Activated CD8-positive, alpha-beta T cell treated with anti-CD3 and anti-CD28 coated beads, Interleukin-2, amount 10 ng/mL, durations not matched to agents 7 days and 5 days (primary cell): ENCODE data around the gene ATP5F1E. TPM values are rescaled to one million over a fixed set of nuclear protein-coding genes. Genes with fewer than 3 reads are reported as not detected.
A peak's percentile ranks its signal among the peaks of the same experiment; 100 is the strongest.

Experiments used
- ATAC-seq: fragments of 150-1000 bp; cut with Tn5 transposase; one replicate; pipeline ENCODE4 v1.10.0; 2021; ENCODE audit warnings: moderate library complexity
- CTCF ChIA-PET: fragments of 350-600 bp; sonication (Branson Sonifier 250); formaldehyde crosslinking; loops from one replicate; lab custom pipeline; 2021; ENCODE audit warnings: antibody characterized with exemption; lab: Charles Lee
- POLR2A ChIA-PET: fragments of 350-600 bp; sonication (Branson Sonifier 250); formaldehyde crosslinking; loops from one replicate; lab custom pipeline; 2021; ENCODE audit warnings: antibody characterized with exemption; lab: Charles Lee
- DNase-seq: peaks from one replicate; pipeline ENCODE4 v3.0.0-alpha.2; 2020
- H3K27ac Mint-ChIP-seq: one replicate; pipeline ENCODE4 v1.8.0; 2021; ENCODE audit warnings: mild to moderate bottlenecking, mixed read lengths
- H3K27me3 Mint-ChIP-seq: one replicate; pipeline ENCODE4 v1.8.0; 2021; ENCODE audit warnings: low read depth, mixed read lengths
- H3K36me3 Mint-ChIP-seq: one replicate; pipeline ENCODE4 v1.8.0; 2021; ENCODE audit warnings: low read depth, mixed read lengths
- H3K4me1 Mint-ChIP-seq: one replicate; pipeline ENCODE4 v1.8.0; 2021; ENCODE audit warnings: low read depth, mixed read lengths
- H3K4me3 Mint-ChIP-seq: one replicate; pipeline ENCODE4 v1.8.0; 2021; ENCODE audit warnings: mild to moderate bottlenecking, mixed read lengths
- H3K9me3 Mint-ChIP-seq: one replicate; pipeline ENCODE4 v1.8.0; 2022; ENCODE audit warnings: mixed read lengths; ENCODE audit not compliant: insufficient read depth
- total RNA-seq, 2 experiments: library from RNA; stranded (reverse); gene quantifications; one replicate each; pipeline ENCODE4 v1.2.3, GENCODE V29; 2021

Gene ATP5F1E
- total RNA-seq, 2 experiments from 2014 or later = 97.8 to 98.8 TPM

- ChIA-PET POLR2A (interaction anchor here (0.9 kb wide), 1 partner anchor 369 kb away, joined by 4 read pairs; no protein-coding TSS in a partner anchor), CTCF (no interaction called here)
Observed at GRCh38 chr20:59020938-59021551, 11.1 kb downstream of the ATP5F1E start.

GRCh38 chr20:59019217-59019616 is 12.9 kb downstream of the ATP5F1E start, which contains the start of gene TUBB1:
Gene TUBB1, plus strand, starts transcription at chr20:59019429. Its CDS starts 94 bp downstream, at chr20:59019523.
- ChIA-PET CTCF (no interaction called here), POLR2A (no interaction called here)
- DNase-seq = no peak
- H3K9me3 Mint-ChIP-seq = no peaks in the 10 kb centered on the region
- no peaks in the 10 kb centered on the region for H3K27me3 Mint-ChIP-seq
- H3K4me1 Mint-ChIP-seq = peaks cover 26% of the 10 kb centered on the region
- H3K36me3 Mint-ChIP-seq = peaks cover 19% of the 10 kb centered on the region
- H3K4me3 Mint-ChIP-seq = no peak within 1 kb of the TSS
- ATAC-seq = no peak
- no peak within 1 kb of the TSS for H3K27ac Mint-ChIP-seq

More at GRCh38 chr20:59020938-59021551, 11.1 kb downstream of the ATP5F1E start:
- ATAC-seq (no peak), DNase-seq (no peak)
- Mint-ChIP-seq H3K4me3 (no peak overlapping the region), H3K36me3 (peaks cover 31% of the 10 kb centered on the region), H3K4me1 (peaks cover 22% of the 10 kb centered on the region), H3K9me3 (no peaks in the 10 kb centered on the region), H3K27ac (no peak overlapping the region), H3K27me3 (no peaks in the 10 kb centered on the region)

- Mint-ChIP-seq H3K27me3 (no peaks in the 10 kb centered on the region), H3K36me3 (peaks cover 15% of the 10 kb centered on the region), H3K9me3 (no peaks in the 10 kb centered on the region), H3K4me3 (no peak overlapping the region), H3K27ac (no peak overlapping the region), H3K4me1 (peaks cover 30% of the 10 kb centered on the region)
- ATAC-seq (no peak), DNase-seq (no peak)
- ChIA-PET POLR2A (no interaction called here), CTCF (no interaction called here)
Observed at GRCh38 chr20:59018817-59019216, 13.3 kb downstream of the ATP5F1E start.

- ATAC-seq (no peak), DNase-seq (no peak)
- H3K27ac Mint-ChIP-seq = peak overlapping the region; percentile 55
- POLR2A ChIA-PET = interaction anchor here (0.7 to 1.0 kb wide), 3 partner anchors 15 to 1594 kb away, joined by 3 read pairs; partner anchors contain the start of gene ATP5F1E
- H3K27me3 Mint-ChIP-seq = no peaks in the 10 kb centered on the region
- CTCF ChIA-PET = interaction anchor here (0.7 to 1.5 kb wide), 4 partner anchors 9 to 204 kb away, joined by 3 to 4 read pairs (median 3); no protein-coding TSS in a partner anchor
- H3K36me3 Mint-ChIP-seq = peaks cover 7% of the 10 kb centered on the region
- H3K4me3 Mint-ChIP-seq = no peak overlapping the region
- peaks cover 40% of the 10 kb centered on the region for H3K4me1 Mint-ChIP-seq
- H3K9me3 Mint-ChIP-seq = no peaks in the 10 kb centered on the region
Observed at GRCh38 chr20:59017493-59018231, 14.5 kb downstream of the ATP5F1E start.

GRCh38 chr20:59016795-59017492 is 15.2 kb downstream of the ATP5F1E start:
- H3K9me3 Mint-ChIP-seq = no peaks in the 10 kb centered on the region
- ATAC-seq (peak; percentile 28), DNase-seq (no peak)
- H3K4me1 Mint-ChIP-seq = peaks cover 47% of the 10 kb centered on the region
- H3K36me3 Mint-ChIP-seq = peaks cover 2% of the 10 kb centered on the region
- ChIA-PET CTCF (interaction anchor here (0.9 to 1.5 kb wide), 3 partner anchors 10 to 205 kb away, joined by 3 to 4 read pairs (median 3); no protein-coding TSS in a partner anchor), POLR2A (interaction anchor here (0.6 to 1.0 kb wide), 4 partner anchors 14 to 1594 kb away, joined by 3 read pairs; partner anchors contain the start of gene ATP5F1E)
- H3K27ac Mint-ChIP-seq = peak overlapping the region; percentile 55
- no peak overlapping the region for H3K4me3 Mint-ChIP-seq
- H3K27me3 Mint-ChIP-seq = no peaks in the 10 kb centered on the region

GRCh38 chr20:59015812-59016711 is 16.1 kb downstream of the ATP5F1E start:
- CTCF ChIA-PET = interaction anchor here (1.5 kb wide), 1 partner anchor 206 kb away, joined by 3 read pairs; no protein-coding TSS in a partner anchor
- H3K27ac Mint-ChIP-seq = peak overlapping the region; percentile 50
- POLR2A ChIA-PET = interaction anchor here (0.6 to 0.9 kb wide), 2 partner anchors 10 to 15 kb away, joined by 3 to 4 read pairs; no protein-coding TSS in a partner anchor

GRCh38 chr20:59015411-59015810 is 16.7 kb downstream of the ATP5F1E start:
- H3K36me3 Mint-ChIP-seq = peaks cover 2% of the 10 kb centered on the region
- no peaks in the 10 kb centered on the region for H3K27me3 Mint-ChIP-seq
- no peak for ATAC-seq
- ChIA-PET CTCF (no interaction called here), POLR2A (interaction anchor here (0.9 kb wide), 1 partner anchor 10 kb away, joined by 4 read pairs; no protein-coding TSS in a partner anchor)
- H3K4me3 Mint-ChIP-seq = no peak overlapping the region
- no peaks in the 10 kb centered on the region for H3K9me3 Mint-ChIP-seq
- DNase-seq = no peak
- no peak overlapping the region for H3K27ac Mint-ChIP-seq
- peaks cover 62% of the 10 kb centered on the region for H3K4me1 Mint-ChIP-seq

More at GRCh38 chr20:59015812-59016711, 16.1 kb downstream of the ATP5F1E start:
- H3K9me3 Mint-ChIP-seq = no peaks in the 10 kb centered on the region
- no peak for DNase-seq
- no peak for ATAC-seq
- H3K27me3 Mint-ChIP-seq = no peaks in the 10 kb centered on the region
- H3K36me3 Mint-ChIP-seq = peaks cover 2% of the 10 kb centered on the region
- H3K4me3 Mint-ChIP-seq = no peak overlapping the region
- H3K4me1 Mint-ChIP-seq = peaks cover 56% of the 10 kb centered on the region

- Mint-ChIP-seq H3K27me3 (no peaks in the 10 kb centered on the region), H3K36me3 (peaks cover 2% of the 10 kb centered on the region), H3K27ac (no peak overlapping the region), H3K4me3 (no peak overlapping the region), H3K9me3 (no peaks in the 10 kb centered on the region), H3K4me1 (peaks cover 68% of the 10 kb centered on the region)
- CTCF ChIA-PET = no interaction called here
- no peak for ATAC-seq
- DNase-seq = no peak
- POLR2A ChIA-PET = interaction anchor here (0.9 to 1.5 kb wide), 2 partner anchors 9 to 17 kb away, joined by 4 to 6 read pairs; no protein-coding TSS in a partner anchor
Observed at GRCh38 chr20:59014680-59015389, 17.3 kb downstream of the ATP5F1E start.

GRCh38 chr20:59013959-59014608 is 18.1 kb downstream of the ATP5F1E start:
- Mint-ChIP-seq H3K27ac (peak overlapping the region; percentile 2), H3K27me3 (no peaks in the 10 kb centered on the region), H3K4me3 (no peak overlapping the region), H3K4me1 (peaks cover 70% of the 10 kb centered on the region), H3K36me3 (peaks cover 2% of the 10 kb centered on the region), H3K9me3 (no peaks in the 10 kb centered on the region)
- POLR2A ChIA-PET = interaction anchor here (0.6 to 1.5 kb wide), 2 partner anchors 17 to 744 kb away, joined by 3 to 6 read pairs; no protein-coding TSS in a partner anchor
- peak; percentile 61 for ATAC-seq
- CTCF ChIA-PET = no interaction called here
- DNase-seq = peak; percentile 66
